Astrocyte (in vitro differentiated cells and primary cell): Measurements from ENCODE around the gene TMEM132E. TPM values are rescaled to one million over a fixed set of nuclear protein-coding genes. Genes with fewer than 3 reads are reported as not detected.

Experiments used
- DNase-seq: peaks from one replicate; pipeline ENCODE4 v3.0.0-alpha.2; 2010; ENCODE audit warnings: low read depth
- FAIRE-seq: peaks from 2 replicates; lab custom pipeline; 2011; peaks lifted over from hg19 to GRCh38; lab: Jason Lieb, UNC
- H2AFZ ChIP-seq: 2 replicates; pipeline ENCODE4 v1.6.0; 2012; ENCODE audit warnings: low read depth, low read length, inconsistent platforms
- H3K27ac ChIP-seq: 2 replicates; pipeline ENCODE4 v1.5.1; 2011; ENCODE audit warnings: low read depth, low read length, inconsistent platforms
- H3K27me3 ChIP-seq: 2 replicates; pipeline ENCODE4 v1.6.0; 2011; ENCODE audit warnings: low read length, inconsistent platforms; ENCODE audit not compliant: insufficient read depth
- H3K36me3 ChIP-seq: 2 replicates; pipeline ENCODE4 v1.5.1; 2011; ENCODE audit warnings: low read length, inconsistent platforms; ENCODE audit not compliant: insufficient read depth
- H3K4me1 ChIP-seq: 2 replicates; pipeline ENCODE4 v1.5.1; 2011; ENCODE audit warnings: low read length, inconsistent platforms; ENCODE audit not compliant: insufficient read depth
- H3K4me2 ChIP-seq: 2 replicates; pipeline ENCODE4 v1.6.0; 2012; ENCODE audit warnings: low read length, inconsistent platforms
- H3K4me3 ChIP-seq: 2 replicates; pipeline ENCODE4 v1.5.1; 2011; ENCODE audit warnings: low read depth, mild to moderate bottlenecking, low read length, inconsistent platforms; ENCODE audit not compliant: insufficient read depth
- H3K79me2 ChIP-seq: 2 replicates; pipeline ENCODE4 v1.6.0; 2012; ENCODE audit warnings: mild to moderate bottlenecking, low read length, inconsistent platforms; ENCODE audit not compliant: insufficient read depth
- H3K9ac ChIP-seq: 2 replicates; pipeline ENCODE4 v1.6.0; 2012; ENCODE audit warnings: mild to moderate bottlenecking, low read length, inconsistent platforms
- H3K9me3 ChIP-seq: 2 replicates; pipeline ENCODE4 v1.5.1; 2012; ENCODE audit warnings: low read depth, mild to moderate bottlenecking, low read length, inconsistent platforms; ENCODE audit not compliant: insufficient read depth
- H4K20me1 ChIP-seq: 2 replicates; pipeline ENCODE4 v1.6.0; 2012; ENCODE audit warnings: low read length, inconsistent platforms; ENCODE audit not compliant: insufficient read depth
- H3K27ac Mint-ChIP-seq: one replicate; pipeline ENCODE4 v1.8.0; 2021; ENCODE audit warnings: mild to moderate bottlenecking, mixed read lengths; ENCODE audit not compliant: unreplicated experiment
- H3K27me3 Mint-ChIP-seq: one replicate; pipeline ENCODE4 v1.8.0; 2021; ENCODE audit warnings: low read depth, mixed read lengths; ENCODE audit not compliant: unreplicated experiment
- H3K36me3 Mint-ChIP-seq: one replicate; pipeline ENCODE4 v1.8.0; 2021; ENCODE audit warnings: low read depth, mixed read lengths; ENCODE audit not compliant: unreplicated experiment
- H3K4me1 Mint-ChIP-seq: one replicate; pipeline ENCODE4 v1.8.0; 2021; ENCODE audit warnings: low read depth, mixed read lengths; ENCODE audit not compliant: unreplicated experiment
- H3K4me3 Mint-ChIP-seq: one replicate; pipeline ENCODE4 v1.8.0; 2021; ENCODE audit warnings: mild to moderate bottlenecking, moderate library complexity, mixed read lengths; ENCODE audit not compliant: unreplicated experiment
- H3K9me3 Mint-ChIP-seq: one replicate; pipeline ENCODE4 v1.8.0; 2021; ENCODE audit warnings: mild to moderate bottlenecking, mixed read lengths; ENCODE audit not compliant: unreplicated experiment
- CTCF ChIP-seq: IDR thresholded peaks from 2 replicates; pipeline ENCODE4 v1.5.1; 2011; ENCODE audit warnings: low read depth, mild to moderate bottlenecking, inconsistent platforms, low read length, moderate library complexity; ENCODE audit not compliant: insufficient read depth
- EZH2 ChIP-seq: IDR thresholded peaks from 2 replicates; pipeline ENCODE4 v1.6.1; 2012; ENCODE audit warnings: mild to moderate bottlenecking, low read length, inconsistent platforms; ENCODE audit not compliant: insufficient read depth
- total RNA-seq: library from RNA; stranded (reverse); gene quantifications from 2 replicates; pipeline ENCODE4 v1.2.1, GENCODE V29; 2021

TMEM132E gene
- total RNA-seq, 1 donor from 2014 or later, result 0.18 TPM

DNA sequence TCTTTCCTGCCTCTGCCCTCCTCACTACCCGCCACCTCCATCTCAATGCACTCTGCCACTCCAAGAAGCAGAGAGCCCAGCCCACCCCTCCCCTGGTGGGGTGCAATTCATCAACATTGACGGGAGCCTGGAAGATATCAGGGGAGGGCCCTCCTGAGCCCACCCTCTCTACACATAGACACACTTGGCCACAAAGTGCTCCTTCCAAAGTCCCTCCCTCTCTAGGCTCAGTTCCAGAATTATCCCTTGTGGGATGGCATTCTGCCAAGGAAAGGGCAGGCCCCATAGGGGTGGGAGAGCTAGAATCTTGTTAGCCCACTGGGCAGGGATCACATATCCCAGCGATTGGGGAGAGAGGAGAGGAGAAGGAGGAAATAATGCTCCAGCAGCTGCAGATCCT is 66.2 kb downstream of the TMEM132E start:
- Mint-ChIP-seq H3K36me3 (no peaks in the 10 kb centered on the region), H3K27me3 (peaks cover 79% of the 10 kb centered on the region), H3K4me3 (no peak overlapping the region), H3K9me3 (peaks cover 7% of the 10 kb centered on the region), H3K4me1 (no peaks in the 10 kb centered on the region), H3K27ac (no peak overlapping the region)
- H3K36me3 ChIP-seq, result no peaks in the 10 kb centered on the region
- no peak overlapping the region for H3K4me2 ChIP-seq
- H2AFZ ChIP-seq, result no peak overlapping the region
- TF ChIP-seq EZH2 (no peak), CTCF (no peak)
- DNase-seq, result no peak
- FAIRE-seq, result no peak
- no peaks in the 10 kb centered on the region for H3K27me3 ChIP-seq
- H3K4me3 ChIP-seq, result no peak overlapping the region
- no peaks in the 10 kb centered on the region for H3K9me3 ChIP-seq
- H3K27ac ChIP-seq, result no peak overlapping the region
- no peaks in the 10 kb centered on the region for H3K79me2 ChIP-seq
- H3K4me1 ChIP-seq, result no peaks in the 10 kb centered on the region
- no peak overlapping the region for H3K9ac ChIP-seq
- H4K20me1 ChIP-seq, result no peaks in the 10 kb centered on the region

DNA sequence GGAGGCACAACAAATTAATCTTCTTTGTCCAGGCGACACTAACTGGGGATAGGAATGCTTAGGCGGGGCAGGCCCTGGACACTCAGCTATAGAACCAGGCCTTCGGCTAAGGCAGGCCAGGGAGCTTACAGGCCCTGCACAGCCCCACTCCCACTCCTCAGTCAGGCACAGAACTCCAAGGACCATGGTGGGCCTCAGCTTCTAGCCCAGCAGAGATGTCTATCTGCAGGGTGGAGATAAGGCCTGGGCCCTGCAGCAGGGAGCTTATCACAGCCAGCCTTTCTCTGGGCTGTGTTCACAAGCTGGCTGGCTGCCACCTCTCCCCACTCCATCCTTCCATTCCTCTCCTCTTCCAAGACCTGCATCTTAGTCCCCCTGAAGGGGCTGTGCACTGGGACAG is 68.1 kb downstream of the TMEM132E start:
- H3K36me3 Mint-ChIP-seq, result no peaks in the 10 kb centered on the region
- Histone ChIP-seq H3K4me1 (no peaks in the 10 kb centered on the region), H3K36me3 (no peaks in the 10 kb centered on the region), H3K4me3 (no peak overlapping the region), H3K9me3 (no peaks in the 10 kb centered on the region), H2AFZ (no peak overlapping the region), H3K9ac (no peak overlapping the region), H3K27me3 (no peaks in the 10 kb centered on the region), H3K4me2 (no peak overlapping the region), H3K27ac (no peak overlapping the region), H3K79me2 (no peaks in the 10 kb centered on the region), H4K20me1 (no peaks in the 10 kb centered on the region)
- no peak overlapping the region for H3K27ac Mint-ChIP-seq
- DNase-seq (no peak), FAIRE-seq (no peak)
- peaks cover 79% of the 10 kb centered on the region for H3K27me3 Mint-ChIP-seq
- no peak overlapping the region for H3K4me3 Mint-ChIP-seq
- TF ChIP-seq CTCF, result no peak
- no peak for TF ChIP-seq EZH2
- H3K4me1 Mint-ChIP-seq, result no peaks in the 10 kb centered on the region
- H3K9me3 Mint-ChIP-seq, result peaks cover 7% of the 10 kb centered on the region

- no peak for FAIRE-seq
- Mint-ChIP-seq H3K36me3 (no peaks in the 10 kb centered on the region), H3K4me1 (no peaks in the 10 kb centered on the region), H3K27ac (no peak overlapping the region), H3K4me3 (no peak overlapping the region), H3K9me3 (peaks cover 4% of the 10 kb centered on the region), H3K27me3 (peaks cover 77% of the 10 kb centered on the region)
- H3K9me3 ChIP-seq, result no peaks in the 10 kb centered on the region
- no peak overlapping the region for H2AFZ ChIP-seq
- H3K9ac ChIP-seq, result no peak overlapping the region
- H3K36me3 ChIP-seq, result no peaks in the 10 kb centered on the region
- no peaks in the 10 kb centered on the region for H3K27me3 ChIP-seq
- DNase-seq, result no peak
- H3K4me1 ChIP-seq, result no peaks in the 10 kb centered on the region
- no peak overlapping the region for H3K4me3 ChIP-seq
- no peak for TF ChIP-seq CTCF
- TF ChIP-seq EZH2, result no peak
- H3K27ac ChIP-seq, result no peak overlapping the region
- H4K20me1 ChIP-seq, result no peaks in the 10 kb centered on the region
- H3K4me2 ChIP-seq, result no peak overlapping the region
- H3K79me2 ChIP-seq, result no peaks in the 10 kb centered on the region
These were observed 70.8 kb downstream of the TMEM132E start for GRCh38 chr17:34650051-34650750.
